Nephron (organoid): Measurements from ENCODE around the gene PLIN4.
A peak's percentile ranks its signal among the peaks of the same experiment; 100 is the strongest.
"Not testable (repeated sequence)": the region's sequence is repeated elsewhere in the genome, so short reads cannot be mapped to it uniquely, and the experiment has no call there.

Source experiments
- H3K27ac Mint-ChIP-seq, 3 experiments: 2 replicates each; pipeline ENCODE4 v1.8.0; 2020; ENCODE audit warnings: mixed read lengths in 3 of 3, mild to moderate bottlenecking in 2 of 3, moderate library complexity in 1 of 3
- H3K27me3 Mint-ChIP-seq: 2 replicates; pipeline ENCODE4 v1.8.0; 2021; ENCODE audit warnings: low read depth, mild to moderate bottlenecking, moderate library complexity, mixed read lengths
- H3K36me3 Mint-ChIP-seq: 2 replicates; pipeline ENCODE4 v1.8.0; 2020; ENCODE audit warnings: low read depth, mixed read lengths
- H3K4me1 Mint-ChIP-seq: 2 replicates; pipeline ENCODE4 v1.8.0; 2020; ENCODE audit warnings: mixed read lengths
- H3K4me3 Mint-ChIP-seq, 3 experiments: 2 replicates each; pipeline ENCODE4 v1.8.0; 2020; ENCODE audit warnings: mild to moderate bottlenecking in 3 of 3, mixed read lengths in 3 of 3, moderate library complexity in 2 of 3
- H3K9me3 Mint-ChIP-seq: 2 replicates; pipeline ENCODE4 v1.8.0; 2020; ENCODE audit warnings: mixed read lengths
- TF ChIP-seq, protein P1 (sequence below), 3 experiments: fragments of 200-600 bp; sonication (generic); IDR thresholded peaks; one replicate each; pipeline ENCODE4 v1.5.0; 2021; ENCODE audit warnings: antibody characterized with exemption in 3 of 3; ENCODE audit not compliant: unreplicated experiment in 3 of 3

PLIN4 gene, protein sequence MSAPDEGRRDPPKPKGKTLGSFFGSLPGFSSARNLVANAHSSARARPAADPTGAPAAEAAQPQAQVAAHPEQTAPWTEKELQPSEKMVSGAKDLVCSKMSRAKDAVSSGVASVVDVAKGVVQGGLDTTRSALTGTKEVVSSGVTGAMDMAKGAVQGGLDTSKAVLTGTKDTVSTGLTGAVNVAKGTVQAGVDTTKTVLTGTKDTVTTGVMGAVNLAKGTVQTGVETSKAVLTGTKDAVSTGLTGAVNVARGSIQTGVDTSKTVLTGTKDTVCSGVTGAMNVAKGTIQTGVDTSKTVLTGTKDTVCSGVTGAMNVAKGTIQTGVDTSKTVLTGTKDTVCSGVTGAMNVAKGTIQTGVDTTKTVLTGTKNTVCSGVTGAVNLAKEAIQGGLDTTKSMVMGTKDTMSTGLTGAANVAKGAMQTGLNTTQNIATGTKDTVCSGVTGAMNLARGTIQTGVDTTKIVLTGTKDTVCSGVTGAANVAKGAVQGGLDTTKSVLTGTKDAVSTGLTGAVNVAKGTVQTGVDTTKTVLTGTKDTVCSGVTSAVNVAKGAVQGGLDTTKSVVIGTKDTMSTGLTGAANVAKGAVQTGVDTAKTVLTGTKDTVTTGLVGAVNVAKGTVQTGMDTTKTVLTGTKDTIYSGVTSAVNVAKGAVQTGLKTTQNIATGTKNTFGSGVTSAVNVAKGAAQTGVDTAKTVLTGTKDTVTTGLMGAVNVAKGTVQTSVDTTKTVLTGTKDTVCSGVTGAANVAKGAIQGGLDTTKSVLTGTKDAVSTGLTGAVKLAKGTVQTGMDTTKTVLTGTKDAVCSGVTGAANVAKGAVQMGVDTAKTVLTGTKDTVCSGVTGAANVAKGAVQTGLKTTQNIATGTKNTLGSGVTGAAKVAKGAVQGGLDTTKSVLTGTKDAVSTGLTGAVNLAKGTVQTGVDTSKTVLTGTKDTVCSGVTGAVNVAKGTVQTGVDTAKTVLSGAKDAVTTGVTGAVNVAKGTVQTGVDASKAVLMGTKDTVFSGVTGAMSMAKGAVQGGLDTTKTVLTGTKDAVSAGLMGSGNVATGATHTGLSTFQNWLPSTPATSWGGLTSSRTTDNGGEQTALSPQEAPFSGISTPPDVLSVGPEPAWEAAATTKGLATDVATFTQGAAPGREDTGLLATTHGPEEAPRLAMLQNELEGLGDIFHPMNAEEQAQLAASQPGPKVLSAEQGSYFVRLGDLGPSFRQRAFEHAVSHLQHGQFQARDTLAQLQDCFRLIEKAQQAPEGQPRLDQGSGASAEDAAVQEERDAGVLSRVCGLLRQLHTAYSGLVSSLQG (N-terminal part only)

DNA sequence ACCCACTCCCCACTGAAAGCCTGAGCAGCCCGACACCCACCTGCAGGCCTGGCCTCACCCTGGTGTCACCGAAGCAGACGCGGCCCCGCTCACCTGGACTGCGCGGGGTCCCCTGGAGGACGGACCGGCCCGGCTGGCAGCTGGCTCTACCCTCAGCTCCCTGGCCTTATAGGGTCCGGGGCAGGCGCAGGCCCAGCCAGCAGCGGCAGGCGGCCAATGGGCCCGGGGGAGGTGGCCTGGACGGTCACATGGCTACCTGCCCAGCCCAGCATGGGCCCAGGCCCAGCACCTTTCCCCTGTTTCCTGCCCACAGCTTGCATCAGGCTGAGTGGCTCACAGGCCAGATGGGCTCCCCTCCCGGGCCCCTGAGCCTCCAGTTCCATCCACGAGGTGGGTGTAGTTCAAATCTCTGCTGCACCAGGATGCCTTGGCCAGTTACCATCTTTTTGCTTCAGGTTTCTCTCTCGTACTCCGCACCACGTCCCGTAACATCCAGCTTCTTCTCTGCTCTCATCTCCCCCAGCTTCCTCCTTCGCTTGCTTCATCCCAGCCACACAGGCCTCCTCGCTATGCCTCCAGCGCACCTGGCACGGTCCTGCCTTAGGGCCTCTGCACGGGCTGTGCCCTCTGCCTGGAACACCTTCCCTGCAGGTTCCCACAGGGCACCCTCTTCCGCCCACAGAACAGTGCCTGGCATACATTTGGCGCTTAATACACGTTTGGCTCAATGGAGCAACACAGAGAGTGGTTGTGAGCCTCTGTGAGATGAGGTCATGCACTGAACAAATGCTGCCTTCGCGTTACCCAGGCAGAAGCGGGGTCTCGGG is at the start of gene PLIN4:
Gene PLIN4 (minus strand): TSS at position 142 of the 827 bp plus-strand sequence. CDS start 214 bp downstream, outside the sequence.
- H3K27me3 Mint-ChIP-seq = peaks cover 4% of the 10 kb centered on the region
- TF ChIP-seq, protein P1, sequence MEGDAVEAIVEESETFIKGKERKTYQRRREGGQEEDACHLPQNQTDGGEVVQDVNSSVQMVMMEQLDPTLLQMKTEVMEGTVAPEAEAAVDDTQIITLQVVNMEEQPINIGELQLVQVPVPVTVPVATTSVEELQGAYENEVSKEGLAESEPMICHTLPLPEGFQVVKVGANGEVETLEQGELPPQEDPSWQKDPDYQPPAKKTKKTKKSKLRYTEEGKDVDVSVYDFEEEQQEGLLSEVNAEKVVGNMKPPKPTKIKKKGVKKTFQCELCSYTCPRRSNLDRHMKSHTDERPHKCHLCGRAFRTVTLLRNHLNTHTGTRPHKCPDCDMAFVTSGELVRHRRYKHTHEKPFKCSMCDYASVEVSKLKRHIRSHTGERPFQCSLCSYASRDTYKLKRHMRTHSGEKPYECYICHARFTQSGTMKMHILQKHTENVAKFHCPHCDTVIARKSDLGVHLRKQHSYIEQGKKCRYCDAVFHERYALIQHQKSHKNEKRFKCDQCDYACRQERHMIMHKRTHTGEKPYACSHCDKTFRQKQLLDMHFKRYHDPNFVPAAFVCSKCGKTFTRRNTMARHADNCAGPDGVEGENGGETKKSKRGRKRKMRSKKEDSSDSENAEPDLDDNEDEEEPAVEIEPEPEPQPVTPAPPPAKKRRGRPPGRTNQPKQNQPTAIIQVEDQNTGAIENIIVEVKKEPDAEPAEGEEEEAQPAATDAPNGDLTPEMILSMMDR (IDR thresholded peaks at IDR 0.05; ENCODE audit: unreplicated experiment in 3 of 3) = no peak

DNA sequence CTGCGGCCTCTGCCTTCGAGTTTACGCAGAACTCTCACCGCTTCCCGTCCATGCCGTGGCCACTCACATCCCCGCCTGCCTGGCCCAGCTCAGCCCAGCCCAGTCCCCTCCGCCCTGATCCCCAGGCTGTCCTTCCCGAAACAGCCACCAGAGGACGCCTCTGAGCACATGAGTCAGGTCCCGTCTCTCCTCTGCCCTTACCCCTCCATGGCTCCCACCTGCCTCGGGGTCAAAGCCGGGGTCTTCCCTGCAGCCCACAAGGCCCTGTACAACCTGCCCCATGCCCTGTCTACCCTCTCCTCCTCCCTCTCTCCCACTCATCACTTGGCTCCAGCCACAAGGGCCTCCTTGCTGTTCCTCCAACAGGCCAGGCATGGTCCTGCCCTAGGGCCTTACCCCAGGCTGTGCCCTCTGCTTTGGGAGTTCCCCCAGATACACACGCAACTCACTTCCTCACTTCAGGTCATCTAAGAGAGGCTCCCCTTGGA is 49.3 kb upstream of the PLIN4 start:
- H3K36me3 Mint-ChIP-seq = no peaks in the 10 kb centered on the region
- peak overlapping the region; percentile 83 to 85 (median 85) for H3K27ac Mint-ChIP-seq
- peaks cover 22% of the 10 kb centered on the region for H3K4me1 Mint-ChIP-seq
- no peak overlapping the region for H3K4me3 Mint-ChIP-seq
- TF ChIP-seq, protein P1 (IDR thresholded peaks at IDR 0.05; ENCODE audit: unreplicated experiment in 3 of 3) = peak; percentile 60 to 67 (median 61)
- no peaks in the 10 kb centered on the region for H3K27me3 Mint-ChIP-seq
- H3K9me3 Mint-ChIP-seq = no peaks in the 10 kb centered on the region

More for the DNA sequence above, at the start of gene PLIN4:
- peak within 1 kb of the TSS in 2 of 3 experiments; percentile 51 to 59 for H3K27ac Mint-ChIP-seq
- H3K36me3 Mint-ChIP-seq = no peaks in the 10 kb centered on the region
- peaks cover 11% of the 10 kb centered on the region for H3K4me1 Mint-ChIP-seq
- no peaks in the 10 kb centered on the region for H3K9me3 Mint-ChIP-seq
- peak within 1 kb of the TSS in 2 of 3 experiments; percentile 11 to 31 for H3K4me3 Mint-ChIP-seq

DNA sequence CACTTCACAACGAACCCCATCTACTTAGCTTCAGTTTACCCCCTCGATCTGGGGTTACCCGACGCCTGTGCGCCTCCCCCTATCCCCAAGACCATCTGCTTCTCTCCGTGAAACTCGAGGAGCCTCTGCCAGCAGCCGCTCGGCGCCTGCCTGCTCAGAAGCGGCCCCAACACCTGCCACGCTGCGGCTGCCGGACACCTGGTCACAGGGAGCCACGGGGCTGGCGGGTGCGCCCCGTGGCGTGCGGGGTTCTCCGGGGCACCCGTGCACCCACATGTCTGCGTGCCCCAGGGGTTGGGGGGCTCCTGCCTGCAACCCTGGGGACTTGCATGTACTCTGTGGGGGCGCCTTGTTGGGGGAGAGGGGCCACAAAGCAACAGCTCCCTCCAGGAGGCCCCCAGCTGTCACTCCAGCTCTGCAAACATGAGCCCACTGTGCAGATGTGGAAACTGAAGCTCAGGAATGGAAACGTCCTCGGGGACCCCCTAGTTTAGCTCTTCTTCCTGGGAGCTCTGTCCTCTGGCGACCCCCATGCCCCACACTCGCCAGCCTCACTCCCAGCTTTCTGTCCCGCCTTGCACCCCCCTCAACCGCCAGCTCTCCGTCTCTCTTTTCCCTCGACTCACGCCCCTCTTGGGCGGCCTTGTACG is 48.2 kb upstream of the PLIN4 start:
- H3K9me3 Mint-ChIP-seq = no peaks in the 10 kb centered on the region
- no peaks in the 10 kb centered on the region for H3K36me3 Mint-ChIP-seq
- H3K27ac Mint-ChIP-seq = peak overlapping the region; percentile 44 to 85 (median 56)
- TF ChIP-seq, protein P1 (IDR thresholded peaks at IDR 0.05; ENCODE audit: unreplicated experiment in 3 of 3) = no peak
- no peak overlapping the region for H3K4me3 Mint-ChIP-seq
- H3K27me3 Mint-ChIP-seq = no peaks in the 10 kb centered on the region
- peaks cover 22% of the 10 kb centered on the region for H3K4me1 Mint-ChIP-seq

DNA sequence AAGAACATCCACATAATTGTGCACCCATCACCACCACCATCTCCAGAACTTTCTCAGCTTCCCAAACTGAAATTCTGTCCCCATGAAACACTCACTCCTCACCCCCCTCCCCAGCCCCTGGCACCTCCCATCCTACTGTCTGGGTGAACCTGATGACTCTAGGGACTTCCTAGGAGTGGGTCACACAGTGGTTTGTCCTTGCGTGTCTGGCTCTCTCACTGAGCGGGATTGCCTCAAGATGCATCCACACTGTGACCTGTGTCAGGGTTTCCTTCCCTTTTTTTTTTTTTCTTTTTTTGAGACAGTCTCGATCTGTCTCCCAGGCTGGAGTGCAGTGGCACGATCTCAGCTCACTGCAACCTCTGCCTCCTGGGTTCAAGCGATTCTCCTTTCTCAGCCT is 45.3 kb upstream of the PLIN4 start:
- not testable (repeated sequence) for H3K27ac Mint-ChIP-seq, H3K4me1 Mint-ChIP-seq, H3K27me3 Mint-ChIP-seq, H3K36me3 Mint-ChIP-seq, H3K9me3 Mint-ChIP-seq, H3K4me3 Mint-ChIP-seq

DNA sequence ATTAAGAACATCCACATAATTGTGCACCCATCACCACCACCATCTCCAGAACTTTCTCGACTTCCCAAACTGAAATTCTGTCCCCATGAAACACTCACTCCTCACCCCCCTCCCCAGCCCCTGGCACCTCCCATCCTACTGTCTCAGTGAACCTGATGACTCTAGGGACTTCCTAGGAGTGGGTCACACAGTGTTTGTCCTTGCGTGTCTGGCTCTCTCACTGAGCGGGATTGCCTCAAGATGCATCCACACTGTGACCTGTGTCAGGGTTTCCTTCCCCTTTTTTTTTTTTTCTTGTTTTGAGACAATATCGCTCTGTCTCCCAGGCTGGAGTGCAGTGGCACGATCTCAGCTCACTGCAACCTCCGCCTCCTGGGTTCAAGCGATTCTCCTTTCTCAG is 43.8 kb upstream of the PLIN4 start:
- H3K4me1 Mint-ChIP-seq, H3K27ac Mint-ChIP-seq, H3K4me3 Mint-ChIP-seq, H3K9me3 Mint-ChIP-seq, H3K27me3 Mint-ChIP-seq, H3K36me3 Mint-ChIP-seq: not testable (repeated sequence)

DNA sequence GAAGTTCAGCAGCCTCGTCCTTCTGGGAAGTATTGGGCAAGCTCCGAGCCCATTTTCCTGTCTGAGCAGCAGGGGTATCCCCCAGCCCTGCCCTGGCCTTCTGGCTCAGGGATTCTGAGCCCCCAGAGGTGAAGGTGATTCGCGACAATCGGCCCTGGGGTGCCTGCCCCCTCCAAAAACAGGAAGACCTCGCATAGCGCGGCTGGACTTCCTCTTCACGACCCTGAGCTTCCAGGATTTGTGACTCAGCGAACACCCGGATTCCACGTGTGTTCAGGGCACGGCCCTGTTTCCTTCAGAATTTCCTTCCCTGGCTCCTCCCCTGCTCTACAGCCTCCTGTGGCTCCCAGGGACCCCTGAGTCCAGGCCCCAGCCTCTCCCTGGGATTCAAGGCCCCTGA is 41.3 kb upstream of the PLIN4 start, which contains the start of gene SEMA6B:
Gene SEMA6B (minus strand): TSS at position 116 of the 400 bp plus-strand sequence. CDS start 1,227 bp downstream, outside the sequence.
- Mint-ChIP-seq H3K27ac (no peak within 1 kb of the TSS), H3K4me3 (peak within 1 kb of the TSS in 2 of 3 experiments; percentile 40), H3K4me1 (no peaks in the 10 kb centered on the region), H3K27me3 (peaks cover 3% of the 10 kb centered on the region), H3K9me3 (no peaks in the 10 kb centered on the region), H3K36me3 (peaks cover 5% of the 10 kb centered on the region)
- TF ChIP-seq, protein P1 (IDR thresholded peaks at IDR 0.05; ENCODE audit: unreplicated experiment in 3 of 3) = no peak
